ENCODE results near the gene RSU1. TPM values are rescaled to one million over a fixed set of nuclear protein-coding genes. Genes with fewer than 3 reads are reported as not detected.

Gene RSU1
- total and polyA plus RNA-seq, 2 of the 13 experiments (the other 11 are each of a cell fraction or from before 2014, with no cell fraction given) = 32.3 to 35.1 TPM

GRCh38 chr10:16817125-16818019, at the start of gene RSU1 (continued):
- TF ChIP-seq SPEN (CRISPR knock-in tag; IDR thresholded peaks at IDR 0.05; ENCODE audit: low read depth) (peak; percentile 65), ZNF142 (CRISPR knock-in tag; IDR thresholded peaks at IDR 0.05) (0 out of 2 replicates have a peak, but pooled peaks have one; percentile 16), PHF8 (CRISPR knock-in tag; IDR thresholded peaks at IDR 0.05) (peak; percentile 76), CEBPZ (IDR thresholded peaks at IDR 0.05; ENCODE audit: low read length) (no peak), ZNF431 (CRISPR knock-in tag; IDR thresholded peaks at IDR 0.05; ENCODE audit: borderline replicate concordance, low read depth) (peak; percentile 27; the same call in 1 of the 2 replicates), TFDP2 (CRISPR knock-in tag; IDR thresholded peaks at IDR 0.05) (peak; percentile 68), SIN3A (IDR thresholded peaks at IDR 0.05; ENCODE audit: borderline replicate concordance, low read depth, low read length) (peak; percentile 73; the same call in 1 of the 2 replicates), TFDP1 (CRISPR knock-in tag; IDR thresholded peaks at IDR 0.05; ENCODE audit: borderline replicate concordance) (peak; percentile 76; the same call in 1 of the 2 replicates), ZSCAN5A (CRISPR knock-in tag; IDR thresholded peaks at IDR 0.05; ENCODE audit: borderline replicate concordance) (no peak), CHD4 (IDR thresholded peaks at IDR 0.05; ENCODE audit: borderline replicate concordance, low read length) (no peak)

Data from HepG2 (cell line).